HG02970 (cell line): ENCODE results near the gene WASF2.
"Not testable (repeated sequence)": the region's sequence is repeated elsewhere in the genome, so short reads cannot be mapped to it uniquely, and the experiment has no call there.

Experiments
- ATAC-seq: cut with Tn5 transposase; IDR thresholded peaks from one replicate; pipeline ENCODE4 v1.9.1; 2021; ENCODE audit warnings: mild to moderate bottlenecking, moderate library complexity, moderate number of reproducible peaks; ENCODE audit not compliant: unreplicated experiment, low FRiP score

The WASF2 gene

DNA sequence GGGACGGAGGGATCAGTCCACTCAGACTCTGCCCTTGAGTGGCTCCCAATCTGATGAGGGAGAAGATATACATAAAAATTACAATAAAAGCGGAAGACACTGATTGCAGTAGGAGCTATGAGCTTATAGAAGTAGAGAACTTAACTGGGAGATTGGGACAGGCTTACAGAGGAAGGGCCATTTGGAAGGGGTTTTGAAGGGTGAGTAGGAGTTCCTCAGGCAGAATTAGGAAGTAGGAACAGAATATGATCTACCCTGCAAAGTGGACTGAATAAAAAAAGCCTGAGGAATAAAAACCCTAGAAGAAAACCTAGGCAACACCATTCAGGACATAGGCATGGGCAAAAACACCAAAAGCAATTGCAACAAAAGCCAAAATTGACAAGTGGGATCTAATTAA is 9.2 kb upstream of the WASF2 start:
- no peak for ATAC-seq

DNA sequence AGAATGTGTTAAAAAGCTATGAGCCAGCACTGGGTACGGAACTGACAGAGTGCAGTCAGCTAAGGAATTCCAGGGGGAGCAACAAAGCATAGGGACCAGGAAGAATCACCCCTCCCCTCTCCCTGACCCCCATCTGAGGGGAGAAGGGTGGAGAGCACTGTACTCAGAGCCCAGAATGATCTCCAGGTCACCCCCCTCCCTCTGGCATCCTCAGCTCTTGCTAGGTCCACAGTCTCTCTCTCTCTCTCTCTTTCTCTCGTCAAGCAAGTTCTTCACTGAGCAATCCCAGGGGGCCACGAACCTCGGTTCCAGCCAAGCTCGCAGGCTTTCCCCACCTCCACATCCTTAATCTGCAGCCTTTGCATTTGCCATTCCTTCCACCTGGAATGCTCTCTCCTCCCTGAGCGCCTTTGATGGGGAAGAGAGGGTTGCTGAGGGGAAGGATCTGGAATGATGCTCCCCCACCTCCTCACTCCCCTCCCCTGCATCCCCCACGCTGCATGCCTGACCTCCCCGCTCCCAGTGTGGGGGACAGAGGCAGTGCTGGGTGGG is 6.7 kb upstream of the WASF2 start:
- no peak for ATAC-seq

DNA sequence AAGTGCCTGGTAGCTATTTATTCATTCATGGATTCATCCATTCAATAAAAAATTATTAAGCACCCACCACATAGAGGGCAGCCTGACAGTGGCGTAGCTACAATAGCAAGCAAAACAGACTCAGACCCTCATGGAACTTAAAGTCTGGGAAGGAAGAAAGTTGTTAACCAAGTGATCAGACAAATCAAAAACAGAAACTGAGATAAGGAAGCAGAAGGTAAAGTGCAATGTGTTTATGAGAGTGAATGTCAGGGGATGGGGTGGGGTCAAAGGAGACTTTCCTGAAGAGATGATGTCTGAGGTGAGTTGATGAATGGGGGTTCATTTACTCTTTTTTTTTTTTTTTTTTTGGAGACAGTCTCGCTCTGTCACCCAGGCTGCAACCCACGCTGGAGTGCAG is 2.8 kb upstream of the WASF2 start:
- no peak for ATAC-seq

DNA sequence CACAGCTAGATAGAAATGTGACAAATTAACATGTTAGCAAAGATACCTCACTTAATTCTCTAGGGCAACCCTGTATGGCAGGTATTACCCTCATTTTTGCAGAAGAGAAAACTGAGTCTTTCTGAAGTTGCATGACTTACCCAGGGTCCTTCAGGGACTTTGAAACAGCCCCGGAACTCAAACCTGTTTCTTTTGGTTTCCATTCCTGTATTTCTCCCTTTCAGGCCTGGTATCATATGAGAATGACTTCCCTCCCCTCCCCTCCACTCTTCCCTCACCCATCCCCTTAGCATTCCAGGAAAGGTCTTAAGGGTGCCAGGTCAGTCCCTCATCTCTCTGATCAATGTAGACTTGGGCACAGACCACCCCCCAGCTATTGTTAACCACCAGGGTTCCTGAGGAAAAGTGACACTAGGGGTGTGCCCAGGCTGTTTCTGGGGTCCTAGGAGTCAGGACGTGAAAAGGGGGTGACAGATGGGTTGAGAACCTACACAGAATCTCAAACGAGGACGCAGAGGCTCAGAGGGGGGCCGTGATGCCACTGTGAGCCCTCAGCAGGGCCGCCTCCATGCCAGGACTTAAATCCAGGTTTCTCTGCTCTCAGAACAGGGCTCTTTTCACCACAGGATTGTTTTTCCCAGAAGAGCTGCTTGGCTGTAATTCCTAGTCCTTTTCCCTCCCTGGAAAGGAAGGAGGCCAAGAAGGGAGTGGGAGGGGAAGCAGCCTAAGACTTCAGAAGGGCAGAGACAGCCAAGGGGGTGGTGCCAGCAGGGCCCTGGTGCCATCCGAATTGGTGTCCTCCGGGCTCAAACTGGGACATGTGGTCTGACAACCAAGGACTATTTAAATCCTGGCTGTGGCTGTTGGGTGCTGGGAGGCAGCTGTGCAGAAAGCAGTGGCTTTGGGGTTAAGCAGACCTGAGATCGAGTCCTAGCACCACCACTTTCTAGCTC is 2.1 kb upstream of the WASF2 start:
- no peak for ATAC-seq

DNA sequence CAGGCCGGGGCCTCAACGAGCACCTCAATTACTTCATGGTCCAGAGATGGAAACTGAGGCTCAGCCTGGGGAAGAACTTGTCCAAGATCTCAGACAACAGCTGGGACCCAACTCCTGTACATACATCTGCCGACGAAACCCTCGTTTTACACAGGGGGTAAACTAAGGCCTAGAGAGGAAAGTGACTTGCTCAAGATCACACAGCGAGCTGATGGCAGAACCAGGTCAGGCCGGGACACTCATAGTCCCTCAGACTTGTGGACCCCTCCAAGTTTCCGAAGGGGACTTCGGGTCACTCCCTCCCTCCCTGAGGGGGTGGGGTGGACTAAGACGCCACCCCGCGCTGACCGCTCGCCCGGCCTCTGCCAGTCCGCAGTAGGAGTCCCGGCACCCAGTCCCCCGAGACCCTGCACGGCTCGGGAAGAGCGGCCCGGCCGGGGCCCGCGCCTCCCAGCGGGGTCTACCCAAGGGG is 430 bp downstream of the WASF2 start:
- no peak for ATAC-seq

DNA sequence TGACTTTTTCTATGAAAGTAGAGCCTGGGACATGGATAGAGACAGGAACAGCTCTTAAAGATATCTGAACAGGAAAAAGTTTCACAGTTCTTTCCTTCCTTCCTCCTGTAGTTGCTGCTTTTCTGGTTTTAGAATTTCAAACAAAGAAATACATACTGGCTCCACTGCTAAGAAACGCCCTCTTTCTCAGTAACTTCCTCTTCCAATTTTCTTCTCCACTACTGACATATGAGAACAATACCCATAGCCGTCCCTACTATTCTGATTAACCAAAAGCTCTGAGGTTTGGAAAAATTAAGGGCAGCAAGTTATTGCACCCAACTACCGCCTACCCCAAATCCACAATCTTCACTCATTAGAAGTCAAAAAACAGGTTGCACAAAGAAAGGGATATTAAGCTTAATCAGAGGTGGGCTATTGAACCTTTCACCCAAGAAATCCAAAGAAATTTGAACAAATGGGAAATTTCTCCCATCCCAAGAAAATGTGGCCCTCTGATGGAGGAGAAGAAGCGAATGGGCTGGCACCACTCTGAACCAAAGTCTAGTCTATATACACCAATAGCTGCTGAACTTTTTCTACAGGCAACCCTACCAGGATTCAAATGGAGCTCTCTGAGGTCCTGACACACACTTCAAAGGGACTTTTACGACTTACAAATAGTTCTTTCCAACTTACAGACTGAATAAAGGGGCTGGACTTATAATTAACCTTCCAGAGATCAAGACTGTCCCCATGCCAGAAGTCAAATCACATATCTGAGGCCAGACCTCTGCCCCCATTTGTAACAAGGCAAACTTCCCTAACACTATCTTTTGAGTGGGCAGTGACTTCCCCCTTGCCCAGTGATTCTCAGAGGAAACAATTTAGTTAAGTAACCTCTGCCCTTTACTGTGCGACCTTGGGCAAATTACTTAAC is 1.7 kb downstream of the WASF2 start:
- no peak for ATAC-seq

DNA sequence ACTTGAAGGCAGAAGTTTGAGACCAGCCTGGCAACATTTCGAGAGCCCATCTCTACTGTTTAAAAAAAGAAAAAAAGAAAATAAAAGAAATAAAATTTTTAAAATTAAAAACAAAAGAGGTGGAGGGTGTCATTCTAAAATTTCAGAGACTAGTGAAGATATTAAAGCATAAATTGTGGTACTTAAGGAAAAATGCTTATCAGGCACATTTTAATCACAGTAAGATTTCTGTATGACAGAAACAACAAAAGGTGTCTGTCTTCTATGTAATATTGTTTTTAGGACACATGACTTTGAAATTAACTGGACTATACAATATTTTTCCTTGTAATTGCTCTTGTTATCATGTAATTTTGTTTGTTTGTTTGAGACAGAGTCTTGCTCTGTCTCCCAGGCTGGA is 4.6 kb downstream of the WASF2 start:
- no peak for ATAC-seq

DNA sequence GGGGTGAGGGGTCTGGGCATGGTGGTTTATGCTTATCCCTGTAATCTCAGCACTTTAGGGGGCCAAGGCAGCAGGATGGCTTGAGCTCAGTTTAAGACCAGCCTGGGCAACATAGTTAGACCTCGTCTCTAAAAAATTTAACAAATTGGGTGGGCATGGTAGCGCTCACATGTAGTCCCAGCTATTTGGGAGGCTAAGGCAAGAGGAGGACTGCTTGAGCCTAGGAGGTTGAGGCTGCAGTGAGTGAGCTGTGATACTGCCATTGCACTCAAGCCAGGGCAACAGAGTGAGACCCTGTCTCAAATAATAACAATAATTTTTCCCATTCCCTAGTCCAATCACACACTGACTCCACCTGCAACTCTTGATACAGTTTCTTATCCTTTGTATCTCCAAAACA is 6.3 kb downstream of the WASF2 start:
- ATAC-seq, result no peak

DNA sequence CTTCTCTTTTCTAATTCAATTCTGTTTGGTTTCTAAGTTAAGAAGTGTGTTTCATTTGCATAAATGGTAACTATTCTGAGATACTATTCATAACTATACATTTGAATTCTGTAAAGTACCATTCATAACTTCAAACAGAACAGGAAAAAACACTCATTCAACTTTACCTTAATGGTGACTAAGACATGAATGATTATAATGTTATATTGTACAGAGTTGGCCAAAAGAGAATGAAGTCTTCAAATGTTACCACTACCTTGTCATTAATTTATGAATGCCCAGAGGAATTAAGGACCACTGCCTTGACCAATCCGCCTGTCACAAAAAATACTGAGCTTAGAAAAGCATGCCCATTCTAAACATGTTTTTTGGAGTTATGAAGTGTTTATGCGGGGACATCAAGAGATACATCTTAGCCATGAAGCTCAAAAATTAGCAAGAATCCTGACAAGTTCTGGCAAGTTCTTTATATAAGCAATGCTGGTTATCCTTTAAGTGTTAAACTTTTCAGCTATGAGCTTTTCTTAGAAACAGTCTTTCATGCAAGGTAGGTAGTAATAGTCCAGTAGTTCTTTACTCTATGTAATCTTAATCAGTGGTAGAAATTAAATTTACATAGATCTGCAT is 7.9 kb downstream of the WASF2 start:
- no peak for ATAC-seq

DNA sequence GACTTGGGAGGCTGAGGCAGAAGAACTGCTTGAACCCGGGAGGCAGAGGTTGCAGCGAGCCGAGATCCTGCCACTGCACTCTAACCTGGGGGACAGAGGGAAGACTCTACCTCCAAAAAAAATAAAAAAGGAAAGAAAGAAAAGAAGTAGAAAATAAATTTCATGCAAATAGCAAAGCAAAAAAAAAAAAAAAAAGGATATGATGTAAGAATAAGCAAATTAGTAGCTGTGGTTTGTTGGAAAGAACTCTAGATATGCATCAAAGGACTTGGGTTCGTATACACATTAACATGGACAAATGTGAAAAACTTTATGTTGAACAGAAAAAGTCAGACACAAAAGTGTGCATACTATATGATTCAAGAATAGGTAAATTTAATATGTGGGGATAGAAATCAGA is 11.9 kb downstream of the WASF2 start:
- no peak for ATAC-seq

DNA sequence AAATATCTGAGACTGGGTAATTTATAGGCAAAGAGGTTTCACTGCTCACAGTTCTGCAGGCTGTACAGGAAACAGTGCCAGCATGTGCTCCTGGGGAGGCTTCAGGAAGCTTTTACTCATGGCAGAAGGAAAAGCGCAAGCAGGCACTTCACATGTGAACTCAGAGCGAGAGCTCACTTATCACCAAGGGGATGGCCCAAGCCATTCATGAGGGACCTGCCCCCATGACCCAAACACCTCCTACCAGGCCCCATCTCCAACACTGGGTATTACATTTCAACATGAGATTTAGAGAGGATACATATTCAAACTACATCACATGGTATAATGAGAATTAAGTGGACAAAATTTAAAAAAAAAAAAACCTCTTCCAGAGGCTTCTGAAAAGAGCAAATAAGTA is 13.7 kb downstream of the WASF2 start:
- no peak for ATAC-seq

DNA sequence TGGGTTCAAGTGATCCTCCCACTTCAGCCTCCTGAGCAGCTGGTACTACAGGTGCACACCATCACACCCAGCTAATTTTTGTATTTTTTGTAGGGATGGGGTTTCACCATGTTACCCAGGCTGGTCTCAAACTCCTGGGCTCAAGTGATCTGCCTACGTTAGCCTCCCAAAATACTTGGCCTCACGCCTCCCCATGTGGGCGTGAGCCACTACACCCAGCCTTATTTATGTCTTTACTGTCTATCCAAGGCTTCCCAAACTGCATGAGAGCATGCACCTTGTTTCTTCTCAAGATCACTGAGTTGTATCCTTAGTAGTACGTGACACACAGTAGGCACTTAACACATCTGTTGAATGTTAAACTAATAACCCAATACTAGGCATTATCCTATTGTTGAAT is 14.2 kb downstream of the WASF2 start:
- ATAC-seq, result no peak

DNA sequence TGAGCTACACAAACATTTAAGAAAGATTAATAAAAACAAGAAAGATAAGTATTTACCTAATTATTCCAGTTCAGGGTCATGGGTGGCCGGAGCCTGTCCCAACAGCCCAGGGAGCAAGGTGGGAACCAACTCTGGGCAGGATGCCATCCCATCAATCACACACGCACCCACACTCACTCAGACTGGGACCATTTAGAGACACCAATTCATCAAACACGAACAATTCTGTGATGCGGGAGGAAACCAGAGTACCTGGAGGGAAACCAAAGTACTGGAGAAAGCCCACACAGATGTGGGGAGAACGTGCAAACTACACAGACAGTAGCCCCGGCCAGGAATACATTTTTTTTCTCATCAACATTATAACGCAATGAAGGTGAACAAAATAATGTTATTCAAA is 16.2 kb downstream of the WASF2 start:
- ATAC-seq, result no peak

DNA sequence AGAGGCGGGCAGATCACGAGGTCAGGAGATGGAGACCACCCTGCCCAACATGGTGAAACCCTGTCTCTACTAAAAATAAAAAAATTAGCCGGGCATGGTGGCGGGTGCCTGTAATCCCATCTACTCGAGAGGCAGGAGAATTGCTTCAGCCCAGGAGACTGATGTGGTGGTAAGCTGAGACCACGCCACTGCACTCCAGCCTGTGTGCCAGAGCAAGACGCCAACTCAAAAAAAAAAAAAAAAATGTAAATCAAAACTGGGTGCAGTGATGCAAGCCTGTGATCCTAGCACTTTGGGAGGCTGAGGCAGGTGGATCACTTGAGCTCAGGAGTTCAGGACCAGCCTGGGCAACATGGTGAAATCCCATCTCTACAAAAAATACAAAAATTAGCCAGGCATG is 17.9 kb downstream of the WASF2 start:
- ATAC-seq, result not testable (repeated sequence)

DNA sequence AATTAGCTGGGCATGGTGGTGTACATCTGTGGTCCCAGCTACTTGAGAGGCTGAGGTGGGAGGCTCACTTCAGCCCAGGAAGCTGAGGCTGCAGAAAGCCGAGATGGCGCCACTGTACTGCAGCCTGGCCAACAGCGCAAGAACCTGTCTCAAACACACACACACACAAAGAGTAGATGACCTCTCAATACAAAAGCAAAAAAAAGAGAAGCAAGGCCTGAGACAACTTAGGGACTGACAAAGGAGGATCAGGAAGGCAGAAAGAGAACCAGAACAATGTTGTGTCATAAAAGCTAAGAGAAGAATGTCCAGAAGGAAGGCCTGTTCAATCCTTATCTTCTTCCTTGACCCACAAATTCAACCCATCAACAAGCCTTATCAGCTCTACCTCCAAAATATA is 18.5 kb downstream of the WASF2 start:
- ATAC-seq, result no peak

DNA sequence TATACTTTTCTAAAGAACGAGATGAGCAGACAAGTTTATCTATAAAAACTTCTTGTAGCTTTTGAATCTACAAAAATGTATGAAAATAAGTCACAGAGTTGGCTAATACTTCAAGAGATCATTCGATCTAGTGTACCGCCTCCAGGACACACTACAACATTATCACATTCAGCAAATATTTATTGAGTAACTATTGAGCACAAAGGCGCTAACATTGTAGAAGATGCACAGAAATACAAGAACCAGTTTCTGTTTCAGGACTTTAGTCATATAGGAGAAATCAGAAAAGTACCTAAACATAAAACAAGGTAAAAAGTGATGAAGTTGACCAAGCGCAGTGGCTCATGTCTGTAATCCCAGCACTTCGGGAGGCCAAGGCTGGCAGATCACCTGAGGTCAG is 20.6 kb downstream of the WASF2 start:
- ATAC-seq, result no peak

DNA sequence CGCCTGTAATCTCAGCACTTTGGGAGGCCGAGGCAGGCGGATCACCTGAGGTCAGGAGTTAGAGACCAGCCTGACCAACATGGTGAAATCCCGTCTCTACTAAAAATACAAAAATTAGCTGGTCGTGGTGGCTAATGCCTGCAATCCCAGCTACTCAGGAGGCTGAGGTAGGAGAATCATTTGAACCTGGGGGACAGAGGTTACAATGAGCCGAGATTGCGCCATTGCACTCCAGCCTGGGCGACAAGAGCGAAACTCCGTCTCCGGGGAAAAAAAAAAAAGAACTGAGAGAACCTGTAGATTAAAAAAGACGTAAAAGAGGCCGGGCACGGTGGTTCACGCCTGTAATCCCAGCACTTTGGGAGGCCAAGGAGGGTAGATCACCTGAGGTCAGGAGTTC is 21.6 kb downstream of the WASF2 start:
- not testable (repeated sequence) for ATAC-seq

DNA sequence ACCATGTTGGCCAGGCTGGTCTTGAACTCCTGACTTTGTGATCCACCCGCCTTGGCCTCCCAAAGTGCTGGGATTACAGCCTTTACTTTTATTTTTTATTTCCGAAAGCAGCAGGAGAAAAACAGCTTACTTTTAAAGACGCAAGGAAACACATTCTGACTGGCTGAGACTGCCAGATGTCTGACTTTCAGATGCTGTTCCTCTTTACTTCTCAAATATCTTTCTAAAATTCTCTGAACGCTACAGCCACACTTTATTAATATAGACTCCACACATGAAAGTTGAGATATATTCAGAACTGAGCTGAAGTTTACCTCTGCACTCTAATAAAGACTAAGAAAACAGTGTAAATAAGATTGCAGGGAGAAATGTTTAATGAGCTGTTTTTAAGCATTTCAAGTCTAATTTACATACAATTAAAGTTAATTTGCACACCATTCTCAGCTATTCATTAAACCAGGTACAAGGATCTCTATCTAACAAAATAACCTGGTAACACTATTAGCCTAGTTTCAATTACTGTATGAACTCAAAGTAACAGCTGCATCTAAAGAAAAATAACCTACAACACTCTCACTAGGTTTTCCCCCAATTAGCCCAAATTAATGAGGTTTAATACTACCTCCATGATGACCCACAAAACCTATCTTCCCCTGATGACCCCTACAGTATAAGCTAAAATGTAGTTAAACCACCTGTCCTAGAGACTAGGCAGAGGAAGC is 24.9 kb downstream of the WASF2 start:
- ATAC-seq, result no peak

DNA sequence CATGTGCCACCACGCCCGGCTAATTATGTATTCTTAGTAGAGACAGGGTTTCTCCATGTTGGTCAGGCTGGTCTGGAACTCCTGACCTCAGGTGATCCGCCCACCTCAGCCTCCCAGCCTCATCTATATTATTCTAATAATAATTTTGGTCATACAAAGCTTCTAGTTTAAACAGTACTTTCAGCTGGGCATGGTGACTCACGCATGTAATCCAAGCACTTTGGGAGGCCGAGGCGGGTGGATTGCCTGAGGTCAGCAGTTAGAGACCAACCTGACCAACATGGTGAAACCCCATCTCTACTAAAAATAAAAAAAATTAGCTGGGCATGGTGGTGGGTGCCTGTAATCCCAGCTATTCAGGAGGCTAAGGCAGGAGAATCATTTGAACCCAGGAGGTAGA is 26.1 kb downstream of the WASF2 start:
- not testable (repeated sequence) for ATAC-seq

DNA sequence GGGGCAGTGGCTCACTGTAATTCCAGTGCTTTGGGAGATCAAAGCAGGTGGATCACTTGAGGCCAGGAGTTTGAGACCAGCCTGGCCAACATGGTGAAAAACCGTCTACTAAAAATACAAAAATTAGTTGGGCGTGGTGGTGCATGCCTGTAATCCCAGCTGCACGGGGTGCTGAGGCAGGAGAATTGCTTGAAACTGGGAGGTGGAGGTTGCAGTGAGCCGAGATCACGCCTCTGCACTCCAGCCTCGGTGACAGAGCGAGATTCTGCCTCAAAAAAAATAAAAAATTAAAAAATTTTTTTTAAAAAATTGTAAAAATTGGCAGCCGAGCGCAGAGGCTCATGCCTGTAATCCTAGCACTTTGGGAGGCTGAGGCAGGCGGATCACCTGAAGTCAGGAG is 31.4 kb downstream of the WASF2 start:
- not testable (repeated sequence) for ATAC-seq
